Heart left ventricle (tissue), 16 donors: ENCODE data around the gene NUDT16L1. TPM values are rescaled to one million over a fixed set of nuclear protein-coding genes. Genes with fewer than 3 reads are reported as not detected.
A peak's percentile ranks its signal among the peaks of the same experiment; 100 is the strongest.

ENCODE experiments used
- ATAC-seq, 4 donors: fragments of 200-7000 bp; cut with Tn5 transposase; one replicate each; pipeline ENCODE4 v1.9.1; 2020 to 2022; ENCODE audit warnings: moderate library complexity in 4 of 4, mild to moderate bottlenecking in 3 of 4, moderate number of reproducible peaks in 1 of 4
- DNase-seq, 5 donors: peaks; one replicate each; pipeline ENCODE4 v3.0.0-alpha.2; 2020
- H3K27ac ChIP-seq, 12 donors: fragments of 200-600 bp; sonication (generic) in 4 of 12; one replicate each; pipeline versions ENCODE4 v1.5.0 to v1.8.0; 2016 to 2022; ENCODE audit warnings: mild to moderate bottlenecking in 2 of 12
- H3K27me3 ChIP-seq, 9 donors: fragments of 200-600 bp; sonication (generic) in 2 of 9; one replicate each; pipeline versions ENCODE4 v1.5.1 to v1.8.0; 2016 to 2022; ENCODE audit warnings: mild to moderate bottlenecking in 3 of 9
- H3K36me3 ChIP-seq, 9 donors: fragments of 200-600 bp; sonication (generic) in 2 of 9; one replicate each; pipeline versions ENCODE4 v1.5.0 to v1.8.0; 2018 to 2022; ENCODE audit warnings: mild to moderate bottlenecking in 2 of 9
- H3K4me1 ChIP-seq, 12 donors: fragments of 200-600 bp; sonication (generic) in 4 of 12; one replicate each; pipeline versions ENCODE4 v1.5.0 to v1.8.0; 2016 to 2022; ENCODE audit warnings: mild to moderate bottlenecking in 3 of 12
- H3K4me3 ChIP-seq, 12 donors: fragments of 200-600 bp; sonication (generic) in 4 of 12; one replicate each; pipeline versions ENCODE4 v1.5.0 to v1.8.0; 2017 to 2022; ENCODE audit warnings: mild to moderate bottlenecking in 9 of 12, moderate library complexity in 4 of 12
- H3K9me3 ChIP-seq, 12 donors: fragments of 200-600 bp; sonication (generic) in 4 of 12; one replicate each; pipeline versions ENCODE4 v1.5.0 to v1.8.0; 2016 to 2022; ENCODE audit warnings: mild to moderate bottlenecking in 1 of 12
- POLR2A ChIP-seq, 2 donors: fragments of 450-650 bp; IDR thresholded peaks; one replicate each; pipeline ENCODE4 v1.6.1; 2017; ENCODE audit warnings: antibody characterized with exemption in 2 of 2, mild to moderate bottlenecking in 2 of 2, moderate library complexity in 2 of 2
- WGBS, 4 donors: extraction: QIAGEN DNeasy Blood & Tissue Kit in 2 of 4; methylation state at CpG; one replicate each; pipeline versions ENCODE4 v1.1.5 to v1.1.7; 2013 to 2018; 5-methylcytosine and 5-hydroxymethylcytosine counted together
- intact Hi-C, 10 donors: fragments of 100-400 bp; cut with DNase I; formaldehyde crosslinking; loops; one replicate each; pipeline versions ENCODE4 v1.11.1 to v1.14.2; 2022
- polyA plus RNA-seq, 2 donors: library from polyadenylated mRNA; stranded (reverse); fragments of 200-250 nt; gene quantifications; one replicate each; pipeline ENCODE4 v1.2.3, GENCODE V29; 2013
- total RNA-seq, 9 donors: library from RNA; depleted of rRNA in 2 of 9; stranded (reverse); fragments of >200 nt in 2 of 9; fragmentation: NEBNext Ultra II Directional in 3 of 9; extraction: Animal tissue kit (Norgen Biotek cat#: 25700) in 3 of 9; gene quantifications; one replicate each; pipeline versions ENCODE4 v1.1.0 to v1.2.4, GENCODE V29; 2016 to 2023
- TF ChIP-seq, protein P1 (sequence below), 12 donors: fragments of 200-600 bp; sonication (generic) in 4 of 12; IDR thresholded peaks; one replicate each; pipeline versions ENCODE4 v1.5.0 to v1.8.0; 2018 to 2022; ENCODE audit warnings: antibody characterized with exemption in 12 of 12, mild to moderate bottlenecking in 5 of 12
- donor health status: ischemic (EF 13 %, LVEDD 7.1; RV severe dilation, severe dysfunction).
- donor health status: healthy with polysubstance abuse.
- donor health status: DM: no; HTN: yes; CAD: no.
- donor health status: DM: no; HTN: no; CAD: no.
- donor health status: ischemic (EF 25% LVEDD 6.9; RV normal size, moderate dysfunction).
- donor health status: ischemic (EF 25% LVEDD 5.7; RV mildly dilated, moderate dysfunction).
- donor health status: healthy.
- donor health status: DM: yes; HTN: yes; CAD: no.
- donor health status: ischemic (EF 35%, LVEDD 5.7; RV mildly dilated, moderate dysfunction).
- donor health status: nonischemic (EF 11% LVEDD 7.7; RV severe dilation, severe dysfunction).
- donor health status: DM: yes; HTN: yes; CAD: no.
- donor health status: PGD.
- donor health status: ischemic (EF 29% LVEDD 5.4; RV normal size, mild dysfunction).
- donor health status: nonischemic (EF 23%, LVEDD 6.1; RV moderate dilation, normal function).

NUDT16L1 gene
- total and polyA plus RNA-seq, 11 donors: 33.1 to 65.2 (median 47.5) TPM

GRCh38 chr16:4692460-4693295 is 684 bp upstream of the NUDT16L1 start:
- no peaks in the 10 kb centered on the region for H3K9me3 ChIP-seq
- peaks cover 0 to 55% (median 32%) of the 10 kb centered on the region in 9 donors for H3K36me3 ChIP-seq
- 21 to 25% (median 22%) methylated on average over 26 to 31 of the region's 31 CpGs for WGBS, 4 donors
- no peaks in the 10 kb centered on the region for H3K27me3 ChIP-seq
- peak overlapping the region in 11 of 12 donors; percentile 52 to 96 (median 84) for H3K27ac ChIP-seq
- peak in 3 of 4 donors; percentile 1 to 12 (median 5) for ATAC-seq
- peak overlapping the region; percentile 72 to 100 (median 96) for H3K4me3 ChIP-seq
- DNase-seq: peak in 2 of 5 donors; percentile 25 to 46
- TF ChIP-seq, protein P1, sequence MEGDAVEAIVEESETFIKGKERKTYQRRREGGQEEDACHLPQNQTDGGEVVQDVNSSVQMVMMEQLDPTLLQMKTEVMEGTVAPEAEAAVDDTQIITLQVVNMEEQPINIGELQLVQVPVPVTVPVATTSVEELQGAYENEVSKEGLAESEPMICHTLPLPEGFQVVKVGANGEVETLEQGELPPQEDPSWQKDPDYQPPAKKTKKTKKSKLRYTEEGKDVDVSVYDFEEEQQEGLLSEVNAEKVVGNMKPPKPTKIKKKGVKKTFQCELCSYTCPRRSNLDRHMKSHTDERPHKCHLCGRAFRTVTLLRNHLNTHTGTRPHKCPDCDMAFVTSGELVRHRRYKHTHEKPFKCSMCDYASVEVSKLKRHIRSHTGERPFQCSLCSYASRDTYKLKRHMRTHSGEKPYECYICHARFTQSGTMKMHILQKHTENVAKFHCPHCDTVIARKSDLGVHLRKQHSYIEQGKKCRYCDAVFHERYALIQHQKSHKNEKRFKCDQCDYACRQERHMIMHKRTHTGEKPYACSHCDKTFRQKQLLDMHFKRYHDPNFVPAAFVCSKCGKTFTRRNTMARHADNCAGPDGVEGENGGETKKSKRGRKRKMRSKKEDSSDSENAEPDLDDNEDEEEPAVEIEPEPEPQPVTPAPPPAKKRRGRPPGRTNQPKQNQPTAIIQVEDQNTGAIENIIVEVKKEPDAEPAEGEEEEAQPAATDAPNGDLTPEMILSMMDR (IDR thresholded peaks at IDR 0.05): no peak
- no peak for TF ChIP-seq POLR2A (IDR thresholded peaks at IDR 0.05)
- intact Hi-C loops: loop anchor here in 2 of 10 donors (2.0 to 10.0 kb wide), 3 partner anchors 42 to 262 kb away; partner anchors contain the start of genes ANKS3 (in 1 of the 2), DNAAF8 (in 1 of the 2), MGRN1 (in 1 of the 2) and SEC14L5 (in 1 of the 2)
- peaks cover 5 to 53% (median 26%) of the 10 kb centered on the region in 12 donors for H3K4me1 ChIP-seq

GRCh38 chr16:4693956-4694641 is 737 bp downstream of the NUDT16L1 start:
- intact Hi-C loops: loop anchor here in 2 of 10 donors (2.0 to 10.0 kb wide), 3 partner anchors 41 to 261 kb away; partner anchors contain the start of genes ANKS3 (in 1 of the 2), DNAAF8 (in 1 of the 2), MGRN1 (in 1 of the 2) and SEC14L5 (in 1 of the 2)
- TF ChIP-seq, protein P1 (IDR thresholded peaks at IDR 0.05): no peak
- TF ChIP-seq POLR2A (IDR thresholded peaks at IDR 0.05): no peak
- H3K4me1 ChIP-seq: peaks cover 5 to 45% (median 26%) of the 10 kb centered on the region in 12 donors

DNA sequence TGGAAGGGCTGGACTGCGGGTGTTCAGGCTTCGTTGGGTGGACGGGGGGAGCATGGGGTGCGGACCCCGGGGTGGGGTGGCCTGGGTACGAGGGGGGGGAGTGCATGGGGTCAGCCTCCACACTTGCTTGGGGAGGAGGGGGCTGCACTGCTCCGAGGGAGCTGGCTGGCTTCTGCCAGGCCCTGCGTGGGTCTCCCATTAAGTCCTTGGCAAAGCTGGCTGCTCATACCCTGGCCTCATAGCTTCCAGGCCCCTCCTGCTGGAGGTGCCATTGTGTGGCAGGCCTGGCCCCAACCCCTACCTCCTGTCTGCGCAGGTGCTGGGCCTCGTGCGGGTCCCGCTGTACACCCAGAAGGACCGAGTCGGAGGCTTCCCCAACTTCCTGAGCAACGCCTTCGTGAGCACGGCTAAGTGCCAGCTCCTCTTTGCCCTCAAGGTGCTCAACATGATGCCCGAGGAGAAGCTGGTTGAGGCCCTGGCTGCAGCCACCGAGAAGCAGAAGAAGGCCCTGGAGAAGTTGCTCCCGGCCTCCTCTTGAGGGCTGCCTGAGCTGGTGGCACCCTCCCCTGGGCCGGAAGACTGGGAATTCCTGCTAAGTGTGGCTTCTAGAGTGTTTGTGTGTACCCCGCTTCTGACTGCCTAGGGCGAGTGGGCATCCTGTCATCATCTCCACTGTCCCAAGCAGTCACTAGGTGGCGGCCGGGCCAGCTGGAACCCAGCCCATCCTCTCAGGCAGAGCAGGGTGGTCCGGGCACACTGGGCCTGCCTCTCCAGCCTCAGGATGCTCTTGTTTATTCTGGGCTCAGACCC is 1.5 kb downstream of the NUDT16L1 start:
- WGBS, 4 donors: 37 to 49% (median 46%) methylated on average over 17 to 26 of the region's 26 CpGs
- peak overlapping the region in 11 of 12 donors; percentile 72 to 100 (median 96) for H3K4me3 ChIP-seq
- no peaks in the 10 kb centered on the region for H3K27me3 ChIP-seq
- DNase-seq (peak in 3 of 5 donors; percentile 53 to 73 (median 55)), ATAC-seq (no peak)
- peaks cover 5 to 45% (median 26%) of the 10 kb centered on the region in 12 donors for H3K4me1 ChIP-seq
- peaks cover 0 to 56% (median 45%) of the 10 kb centered on the region in 9 donors for H3K36me3 ChIP-seq
- TF ChIP-seq, protein P1 (IDR thresholded peaks at IDR 0.05): peak in 4 of 12 donors; percentile 11 to 43 (median 32)
- no peak for TF ChIP-seq POLR2A (IDR thresholded peaks at IDR 0.05)
- H3K27ac ChIP-seq: peak overlapping the region in 11 of 12 donors; percentile 2 to 96 (median 47)
- no peaks in the 10 kb centered on the region for H3K9me3 ChIP-seq
- intact Hi-C loops: loop anchor here in 2 of 10 donors (5.0 to 10.0 kb wide), 3 partner anchors 37 to 260 kb away; partner anchors contain the start of genes ANKS3 (in 1 of the 2), DNAAF8 (in 1 of the 2), MGRN1 (in 1 of the 2) and SEC14L5 (in 1 of the 2)

More at GRCh38 chr16:4693956-4694641, 737 bp downstream of the NUDT16L1 start:
- no peaks in the 10 kb centered on the region for H3K27me3 ChIP-seq
- peak overlapping the region; percentile 72 to 100 (median 96) for H3K4me3 ChIP-seq
- ATAC-seq (peak in 2 of 4 donors; percentile 25 to 35), DNase-seq (peak in 4 of 5 donors; percentile 40 to 71 (median 58))
- no peaks in the 10 kb centered on the region for H3K9me3 ChIP-seq
- peaks cover 0 to 55% (median 39%) of the 10 kb centered on the region in 9 donors for H3K36me3 ChIP-seq
- 1 to 5% (median 1%) methylated on average over 11 to 54 of the region's 54 CpGs for WGBS, 4 donors
- peak overlapping the region; percentile 61 to 96 (median 88) for H3K27ac ChIP-seq
